ENCODE measurements around the gene UBE2H.
"Not testable (repeated sequence)": the region's sequence is repeated elsewhere in the genome, so short reads cannot be mapped to it uniquely, and the experiment has no call there.

Gene UBE2H

DNA sequence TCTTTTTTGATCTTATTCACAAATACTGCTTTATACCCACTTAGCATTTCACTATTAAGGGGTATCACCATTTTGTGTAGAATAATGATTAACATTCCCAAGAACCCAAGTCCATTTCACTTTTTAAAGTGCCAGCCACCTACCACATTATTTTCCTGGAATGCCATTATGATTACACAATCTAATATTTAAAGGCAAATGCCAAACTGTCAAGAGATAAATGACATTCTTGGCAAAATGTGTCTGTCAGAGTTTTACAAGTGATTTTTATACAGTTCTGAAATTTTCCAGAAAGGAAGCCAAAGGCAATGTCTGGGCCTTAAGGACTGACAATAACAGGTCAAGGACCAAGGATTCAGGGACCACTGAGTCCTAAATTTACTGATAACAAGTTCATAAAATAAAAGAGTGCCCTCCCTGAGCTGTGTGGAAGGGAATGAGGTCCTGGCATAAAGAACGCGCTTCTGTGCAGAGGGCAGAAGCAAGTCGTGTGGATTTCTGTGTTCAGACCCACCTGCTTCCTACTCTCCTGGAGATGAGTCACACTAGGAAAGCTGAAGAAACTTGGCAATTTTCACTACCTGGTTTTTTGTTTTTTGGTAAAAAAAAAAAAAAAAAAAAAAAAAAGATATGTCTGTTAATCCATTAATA, 66.5 kb downstream of the UBE2H start:
- H3K4me3 ChIP-seq (ENCODE audit: low read length) = no peak overlapping the region
- TF ChIP-seq ZNF274 (IDR thresholded peaks at IDR 0.05; ENCODE audit: low read depth, low read length) = no peak

DNA sequence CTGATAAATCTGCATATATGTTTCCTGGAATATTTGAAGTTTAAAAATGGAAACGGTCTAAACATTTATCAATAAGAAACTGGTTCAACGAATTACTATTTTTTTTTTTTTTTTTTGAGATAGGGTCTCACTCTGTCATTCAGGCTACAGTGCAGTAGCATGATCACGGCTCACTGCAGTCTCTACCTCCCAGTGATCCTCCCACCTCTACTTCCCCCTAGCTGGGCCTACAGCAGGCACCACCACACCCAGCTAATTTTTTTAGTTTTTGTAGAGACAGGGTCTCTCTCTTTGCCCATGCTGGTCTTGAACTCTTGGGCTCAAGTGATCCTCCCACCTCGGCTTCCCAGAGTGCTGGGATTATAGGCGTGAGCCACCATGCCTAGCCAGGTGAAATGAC, 68.3 kb downstream of the UBE2H start:
- no peak overlapping the region for H3K4me3 ChIP-seq (ENCODE audit: low read length)
- TF ChIP-seq ZNF274 (IDR thresholded peaks at IDR 0.05; ENCODE audit: low read depth, low read length) = no peak

DNA sequence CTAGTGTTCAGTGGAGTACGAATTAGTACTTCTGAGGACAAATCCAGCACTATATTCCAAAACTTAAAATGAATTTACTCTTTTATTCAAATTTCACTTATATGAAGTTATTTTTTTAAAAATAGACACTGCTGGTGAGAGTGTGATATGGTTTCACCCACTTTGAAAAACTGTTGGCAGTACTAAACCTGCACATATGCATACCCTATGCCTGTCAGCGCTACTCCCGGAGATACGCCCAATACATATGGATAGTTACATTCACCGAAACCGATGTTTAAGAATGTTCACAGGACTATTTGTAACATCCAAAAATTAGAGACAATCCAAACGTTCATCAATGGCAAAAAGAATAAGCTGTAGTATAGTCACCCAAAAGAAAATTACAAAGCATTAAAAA, 69.6 kb downstream of the UBE2H start:
- no peak overlapping the region for H3K4me3 ChIP-seq (ENCODE audit: low read length)
- no peak for TF ChIP-seq ZNF274 (IDR thresholded peaks at IDR 0.05; ENCODE audit: low read depth, low read length)

DNA sequence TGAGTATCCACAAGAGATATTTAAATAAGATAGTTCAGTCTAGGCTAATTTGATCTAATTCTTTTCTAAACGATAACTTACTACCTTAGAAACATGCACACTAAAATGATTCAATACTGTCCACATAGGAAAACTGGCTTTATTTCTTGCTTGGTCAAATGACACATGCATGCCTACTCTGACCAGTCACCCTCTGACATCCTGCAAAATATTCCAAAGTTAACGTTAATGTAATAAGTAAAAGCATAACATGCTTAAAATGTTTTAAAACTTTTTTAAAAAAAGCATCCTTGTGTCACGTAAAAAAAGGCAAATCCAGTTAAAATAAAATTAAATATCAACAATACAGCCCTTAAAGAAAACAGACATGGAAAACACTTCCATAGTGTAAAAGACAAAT, 70.2 kb downstream of the UBE2H start:
- no peak overlapping the region for H3K4me3 ChIP-seq (ENCODE audit: low read length)
- no peak for TF ChIP-seq ZNF274 (IDR thresholded peaks at IDR 0.05; ENCODE audit: low read depth, low read length)

DNA sequence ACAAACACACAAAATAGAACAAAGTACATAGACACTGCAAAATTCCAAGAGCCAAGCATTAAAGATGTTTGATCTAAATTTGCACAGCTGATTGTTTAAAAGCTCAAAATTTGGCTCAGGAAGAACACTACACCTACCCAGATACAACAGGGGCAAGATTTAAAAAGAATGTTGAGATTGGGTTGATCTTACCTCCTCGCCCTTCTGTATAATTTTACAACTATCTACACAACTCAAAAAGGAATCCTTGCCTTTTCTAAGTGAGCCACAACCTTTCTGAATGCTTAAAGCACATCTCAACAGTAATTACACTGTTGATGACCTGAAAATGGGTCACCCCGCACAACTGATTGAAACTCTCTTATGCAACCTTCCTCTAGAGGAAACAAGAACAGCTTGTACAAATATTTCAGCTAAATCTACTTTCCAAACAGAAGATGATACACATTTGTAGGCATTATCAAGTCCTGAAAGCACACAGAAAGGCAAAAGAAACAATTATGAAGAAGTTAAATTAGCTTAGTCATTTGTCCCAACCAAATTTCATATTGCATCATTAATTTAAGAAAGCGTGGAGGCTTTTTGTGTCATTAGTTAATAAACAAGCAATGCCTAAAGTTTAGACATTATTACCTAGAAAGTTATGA, 75.5 kb downstream of the UBE2H start:
- no peak for TF ChIP-seq ZNF274 (IDR thresholded peaks at IDR 0.05; ENCODE audit: low read depth, low read length)
- H3K4me3 ChIP-seq (ENCODE audit: low read length) = no peak overlapping the region

DNA sequence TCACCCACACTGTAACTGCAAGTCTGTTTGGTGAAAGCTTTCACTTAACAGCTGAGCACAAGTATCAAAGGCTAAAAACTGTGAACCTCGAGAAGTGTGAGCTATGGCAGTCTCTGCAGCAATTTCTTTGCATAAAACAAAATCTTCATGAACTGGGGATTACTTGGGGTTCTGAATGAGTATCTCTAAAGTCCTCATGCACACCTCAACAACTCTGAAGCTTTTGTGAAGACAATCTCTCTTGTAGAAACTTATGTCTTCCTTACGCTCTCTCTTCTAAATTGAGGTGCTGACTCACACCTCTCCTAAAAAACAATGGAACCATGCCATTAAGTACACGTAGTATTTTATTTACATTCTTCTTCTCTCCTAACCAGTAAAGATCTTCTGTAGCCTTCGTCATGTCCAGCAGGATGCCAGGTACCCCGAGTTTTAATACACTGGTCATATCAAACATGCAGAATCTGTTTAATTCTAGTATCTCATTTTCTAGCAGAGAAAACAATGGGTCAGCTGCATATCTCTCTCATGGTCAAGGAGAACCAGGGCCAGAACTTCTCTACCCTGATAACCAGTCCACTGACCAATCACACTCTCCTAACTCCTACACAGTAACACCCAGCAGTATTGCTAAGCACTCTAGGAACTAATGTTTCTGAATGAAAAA, 76.9 kb downstream of the UBE2H start:
- no peak overlapping the region for H3K4me3 ChIP-seq (ENCODE audit: low read length)
- TF ChIP-seq ZNF274 (IDR thresholded peaks at IDR 0.05; ENCODE audit: low read depth, low read length) = no peak

DNA sequence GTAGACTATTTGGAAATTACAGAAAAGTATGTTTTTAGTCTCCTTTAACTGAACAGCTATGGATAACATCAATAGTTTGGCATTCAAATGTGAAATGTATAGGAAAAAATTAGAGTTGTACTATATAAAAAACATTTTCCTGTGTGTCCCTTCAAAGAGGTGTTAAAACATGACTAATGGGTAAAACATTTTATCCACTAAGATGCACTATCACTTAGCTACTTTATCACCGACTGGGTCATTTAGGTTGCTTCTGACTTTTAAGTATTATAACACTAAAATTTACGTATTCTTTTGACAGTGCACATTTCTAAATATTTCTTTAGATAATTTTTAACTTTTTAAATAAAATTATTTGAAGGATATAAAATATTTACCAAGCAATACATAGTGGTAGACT, 77.6 kb downstream of the UBE2H start:
- no peak for TF ChIP-seq ZNF274 (IDR thresholded peaks at IDR 0.05; ENCODE audit: low read depth, low read length)
- H3K4me3 ChIP-seq (ENCODE audit: low read length) = no peak overlapping the region

DNA sequence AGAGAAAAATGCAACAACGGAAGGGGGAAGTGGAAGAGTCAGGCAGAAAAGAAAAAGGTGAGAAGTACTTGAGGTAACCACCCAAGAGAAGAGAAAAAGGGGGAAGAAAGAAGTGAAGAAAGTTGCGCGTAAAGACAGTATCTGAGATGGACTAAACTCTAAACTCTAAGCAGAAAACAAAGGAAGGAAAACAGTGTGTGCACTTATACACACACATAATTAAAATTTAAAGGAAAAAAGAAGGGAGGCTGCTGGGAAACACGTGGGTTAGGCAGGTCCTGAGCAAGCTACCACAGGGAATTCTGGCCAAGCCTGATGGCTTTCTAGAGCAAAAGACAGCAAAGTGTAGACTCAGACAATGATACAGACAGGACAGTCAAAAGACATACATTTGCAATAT, 78.0 kb downstream of the UBE2H start:
- H3K4me3 ChIP-seq (ENCODE audit: low read length) = no peak overlapping the region
- TF ChIP-seq ZNF274 (IDR thresholded peaks at IDR 0.05; ENCODE audit: low read depth, low read length) = no peak

DNA sequence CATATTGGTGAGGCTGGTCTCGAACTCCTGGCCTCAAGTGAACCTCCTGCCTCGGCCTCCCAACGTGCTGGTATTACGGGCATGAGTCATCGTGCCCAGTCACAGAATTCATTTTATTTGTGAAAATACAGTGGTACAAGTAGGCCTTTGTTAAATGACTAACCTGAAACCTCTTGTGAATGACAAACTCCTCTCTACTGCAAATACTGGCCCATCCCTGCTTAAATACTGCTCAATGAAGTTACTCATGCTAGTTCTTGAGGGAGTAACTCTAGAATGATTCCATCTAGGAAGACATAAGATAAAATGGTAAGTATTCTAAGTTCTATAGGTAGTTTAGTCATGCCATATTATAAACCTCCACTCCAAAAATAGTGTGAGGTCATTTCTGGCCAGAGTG, 80.7 kb downstream of the UBE2H start:
- H3K4me3 ChIP-seq (ENCODE audit: low read length) = no peak overlapping the region
- TF ChIP-seq ZNF274 (IDR thresholded peaks at IDR 0.05; ENCODE audit: low read depth, low read length) = no peak

DNA sequence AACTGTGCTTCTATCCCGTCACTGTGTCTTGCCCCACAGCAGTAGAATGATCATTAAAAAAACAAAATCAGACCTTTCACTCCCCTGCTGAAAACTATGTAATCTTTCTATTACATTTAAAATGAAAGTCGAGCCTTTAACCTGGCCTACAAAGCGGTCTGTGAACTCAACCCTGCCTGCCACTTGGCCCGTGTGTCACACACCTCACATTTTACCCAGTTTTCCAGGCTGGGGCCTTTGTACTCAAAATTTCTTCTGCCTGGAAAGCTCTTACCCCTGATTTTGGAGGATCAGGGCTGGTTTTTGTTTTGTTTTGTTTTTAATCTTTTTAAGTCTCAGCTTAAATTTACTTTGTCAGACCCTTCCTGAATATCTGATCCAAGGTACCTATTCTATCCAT, 82.1 kb downstream of the UBE2H start:
- no peak overlapping the region for H3K4me3 ChIP-seq (ENCODE audit: low read length)
- no peak for TF ChIP-seq ZNF274 (IDR thresholded peaks at IDR 0.05; ENCODE audit: low read depth, low read length)

DNA sequence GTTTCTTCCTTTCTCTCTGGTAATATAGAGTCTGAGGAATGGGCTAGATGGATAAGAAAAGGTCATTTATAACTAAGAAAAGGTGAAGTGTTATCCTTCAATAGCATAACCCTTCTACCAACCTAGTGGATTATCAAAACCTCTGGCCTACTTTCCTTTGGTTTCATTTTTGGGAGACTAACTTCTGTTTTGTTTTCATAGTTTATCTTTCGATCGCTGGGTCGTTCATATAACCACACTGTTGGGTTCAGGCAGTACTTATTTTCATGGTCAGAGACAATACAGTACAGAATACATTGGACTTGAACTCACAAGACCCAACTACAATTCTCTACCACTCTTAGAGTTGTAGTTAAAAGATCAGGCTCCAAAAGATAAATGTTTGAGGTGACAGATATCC, 86.5 kb downstream of the UBE2H start:
- no peak for TF ChIP-seq ZNF274 (IDR thresholded peaks at IDR 0.05; ENCODE audit: low read depth, low read length)
- no peak overlapping the region for H3K4me3 ChIP-seq (ENCODE audit: low read length)

DNA sequence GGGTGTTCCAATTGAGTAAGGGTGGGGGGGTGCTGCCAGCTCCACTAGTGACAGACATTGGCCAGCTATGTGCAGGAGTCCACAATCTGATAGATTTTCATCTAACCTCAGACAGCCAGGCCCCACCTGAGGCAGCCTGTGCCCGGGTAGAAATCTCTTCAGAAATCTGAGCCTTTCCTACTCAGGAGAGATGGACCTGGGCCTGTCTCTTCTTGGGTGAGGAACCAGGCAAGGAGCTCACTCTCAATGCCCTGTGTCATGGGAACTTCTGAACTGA, 86.9 kb downstream of the UBE2H start:
- no peak overlapping the region for H3K4me3 ChIP-seq (ENCODE audit: low read length)
- no peak for TF ChIP-seq ZNF274 (IDR thresholded peaks at IDR 0.05; ENCODE audit: low read depth, low read length)

DNA sequence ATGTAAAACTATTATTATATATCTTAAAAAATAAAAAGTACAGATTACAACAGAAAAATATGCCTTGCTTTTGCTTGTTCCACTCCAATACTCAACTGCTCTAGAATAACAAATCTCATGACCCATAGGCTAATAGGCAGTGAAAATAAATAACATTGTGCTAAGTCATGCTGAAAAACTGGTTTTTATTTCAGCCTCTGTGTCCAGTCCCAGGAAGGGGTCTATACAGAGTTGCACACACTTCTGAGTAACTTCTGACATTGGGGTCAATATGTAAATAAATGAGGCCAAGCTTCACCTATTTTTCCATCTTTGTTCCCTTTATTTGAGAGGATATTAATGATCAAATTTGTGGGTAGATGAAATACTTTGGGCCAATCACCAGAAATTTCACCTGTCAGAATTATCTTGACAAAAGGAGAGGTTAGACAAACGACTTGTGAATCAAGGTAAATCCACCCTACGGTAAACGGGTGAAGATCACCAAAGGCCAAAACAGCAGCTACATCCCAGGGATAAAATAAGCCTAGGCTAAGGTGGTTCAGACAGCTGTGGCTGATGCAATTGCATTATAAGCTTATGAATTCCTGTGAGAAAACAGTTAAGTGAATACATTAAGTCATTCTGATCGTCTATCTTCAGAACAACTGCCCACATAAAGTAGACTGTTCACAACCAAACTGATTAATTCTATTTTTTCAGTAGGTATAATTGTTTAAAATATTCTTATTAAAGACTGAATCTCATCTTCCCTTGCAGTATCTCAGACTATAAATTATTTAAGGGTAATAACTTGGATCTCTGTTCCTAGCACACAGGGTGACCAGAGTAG, 87.5 kb downstream of the UBE2H start:
- no peak overlapping the region for H3K4me3 ChIP-seq (ENCODE audit: low read length)
- TF ChIP-seq ZNF274 (IDR thresholded peaks at IDR 0.05; ENCODE audit: low read depth, low read length) = no peak

DNA sequence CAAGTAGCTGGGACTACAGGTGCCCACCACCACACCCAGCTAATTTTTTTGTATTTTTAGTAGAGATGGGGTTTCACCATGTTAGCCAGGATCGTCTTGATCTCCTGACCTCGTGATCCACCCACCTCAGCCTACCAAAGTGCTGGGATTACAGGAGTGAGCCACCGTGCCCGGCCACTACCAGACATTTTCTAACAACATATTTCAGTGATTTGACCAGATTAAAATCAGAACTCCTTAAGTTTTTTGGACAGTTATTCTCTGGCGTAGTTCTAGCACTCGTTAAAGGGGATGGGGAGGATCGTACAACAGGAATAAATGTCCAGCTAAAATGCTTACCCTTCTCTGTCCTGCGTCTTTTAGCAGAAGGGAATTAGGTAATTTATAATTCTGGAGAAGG, 88.1 kb downstream of the UBE2H start:
- H3K4me3 ChIP-seq (ENCODE audit: low read length) = not testable (repeated sequence)

DNA sequence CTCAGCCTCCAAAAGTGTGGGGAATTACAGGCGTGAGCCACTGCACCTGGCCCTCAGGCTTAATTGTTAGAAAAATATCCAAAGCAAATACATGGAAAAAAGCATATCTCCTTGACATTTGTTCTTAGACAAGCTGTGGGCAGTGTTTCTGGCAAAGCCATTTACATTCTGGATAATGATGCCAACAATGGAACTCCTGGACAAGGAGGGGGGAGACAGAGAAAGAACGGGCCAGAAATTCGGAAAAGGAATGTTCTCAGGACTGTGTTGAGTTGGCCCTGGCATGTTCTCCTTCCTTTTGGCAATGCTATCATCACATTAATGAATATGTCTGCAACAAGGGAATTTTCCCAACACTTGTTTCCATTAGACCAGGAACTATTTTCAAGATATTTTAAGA, 88.7 kb downstream of the UBE2H start:
- H3K4me3 ChIP-seq (ENCODE audit: low read length) = no peak overlapping the region
- TF ChIP-seq ZNF274 (IDR thresholded peaks at IDR 0.05; ENCODE audit: low read depth, low read length) = no peak

Data from GM08714 (cell line).